GM21786 (cell line): ENCODE measurements around the gene GTF2A1L.

Source experiments
- ATAC-seq: cut with Tn5 transposase; IDR thresholded peaks from one replicate; pipeline ENCODE4 v1.9.1; 2021; ENCODE audit not compliant: unreplicated experiment

Gene GTF2A1L

GRCh38 chr2:48728840-48729239 lies 111.2 kb downstream of the GTF2A1L start:
- ATAC-seq, result no peak
